Measurements from ENCODE around the gene CAPN10.

- TF ChIP-seq CTCF (IDR thresholded peaks at IDR 0.05 in 4 of 5, conservative IDR thresholded peaks at IDR 0.05 in 1 of 5) (no peak), POLR2A (IDR thresholded peaks at IDR 0.05) (no peak)
These were observed 12.8 kb upstream of the CAPN10 start for GRCh38 chr2:240573516-240574385.
